WTC11 (cell line): ENCODE results near the gene UBE2G1. TPM values are rescaled to one million over a fixed set of nuclear protein-coding genes. Genes with fewer than 3 reads are reported as not detected.

Source experiments
- AR ChIP-seq: fragments of 250-450 bp; sonication (Bioruptor Pico); IDR thresholded peaks from 2 replicates; pipeline ENCODE4 v1.9.0; 2021; ENCODE audit warnings: mild to moderate bottlenecking
- ATF1 ChIP-seq: sonication (generic); formaldehyde crosslinking; IDR thresholded peaks from 2 replicates; pipeline ENCODE4 v1.8.1; 2023; ENCODE audit warnings: mild to moderate bottlenecking, moderate library complexity, missing genetic modification reagents
- ATF6 ChIP-seq: sonication (generic); formaldehyde crosslinking; IDR thresholded peaks from 2 replicates; pipeline ENCODE4 v1.8.1; 2023; ENCODE audit warnings: mild to moderate bottlenecking, missing genetic modification reagents
- CBFB ChIP-seq: sonication (generic); formaldehyde crosslinking; IDR thresholded peaks from 2 replicates; pipeline ENCODE4 v1.8.1; 2022; ENCODE audit warnings: mild to moderate bottlenecking, low read depth, missing genetic modification reagents
- E2F4 ChIP-seq: sonication (generic); formaldehyde crosslinking; IDR thresholded peaks from 2 replicates; pipeline ENCODE4 v1.8.1; 2022; ENCODE audit warnings: low read depth, mild to moderate bottlenecking, moderate library complexity, missing genetic modification reagents, borderline replicate concordance
- FOXK1 ChIP-seq: sonication (generic); formaldehyde crosslinking; IDR thresholded peaks from 2 replicates; pipeline ENCODE4 v1.8.0; 2022; ENCODE audit warnings: mild to moderate bottlenecking, moderate library complexity, missing genetic modification reagents
- JUN ChIP-seq: sonication (generic); formaldehyde crosslinking; IDR thresholded peaks from 2 replicates; pipeline ENCODE4 v1.8.0; 2023; ENCODE audit warnings: mild to moderate bottlenecking, missing genetic modification reagents
- PRDM15 ChIP-seq: sonication (generic); formaldehyde crosslinking; IDR thresholded peaks from 2 replicates; pipeline ENCODE4 v1.8.0; 2022; ENCODE audit warnings: missing genetic modification reagents
- RELA ChIP-seq: sonication (generic); formaldehyde crosslinking; IDR thresholded peaks from 2 replicates; pipeline ENCODE4 v1.8.1; 2022; ENCODE audit warnings: missing genetic modification reagents, mild to moderate bottlenecking, borderline replicate concordance
- SMAD3 ChIP-seq: sonication (generic); formaldehyde crosslinking; IDR thresholded peaks from 2 replicates; pipeline ENCODE4 v1.8.0; 2022; ENCODE audit warnings: missing genetic modification reagents, mild to moderate bottlenecking, borderline replicate concordance
- SMAD4 ChIP-seq: sonication (generic); formaldehyde crosslinking; IDR thresholded peaks from 2 replicates; pipeline ENCODE4 v1.8.0; 2022; ENCODE audit warnings: mild to moderate bottlenecking, missing genetic modification reagents
- SOX15 ChIP-seq: fragments of 250-450 bp; sonication (Bioruptor Pico); IDR thresholded peaks from 2 replicates; pipeline ENCODE4 v1.9.0; 2021; ENCODE audit warnings: mild to moderate bottlenecking
- TCF7 ChIP-seq: sonication (generic); formaldehyde crosslinking; IDR thresholded peaks from 2 replicates; pipeline ENCODE4 v1.8.0; 2022; ENCODE audit warnings: mild to moderate bottlenecking, low read depth, missing genetic modification reagents, moderate library complexity
- TEAD1 ChIP-seq: sonication (generic); formaldehyde crosslinking; IDR thresholded peaks from 2 replicates; pipeline ENCODE4 v1.8.0; 2022; ENCODE audit warnings: mild to moderate bottlenecking, missing genetic modification reagents
- USF2 ChIP-seq: sonication (generic); formaldehyde crosslinking; IDR thresholded peaks from 2 replicates; pipeline ENCODE4 v1.8.1; 2023; ENCODE audit warnings: mild to moderate bottlenecking, missing genetic modification reagents, moderate library complexity
- ZBTB21 ChIP-seq: sonication (generic); formaldehyde crosslinking; IDR thresholded peaks from 2 replicates; pipeline ENCODE4 v1.8.1; 2023; ENCODE audit warnings: mild to moderate bottlenecking, missing genetic modification reagents, borderline replicate concordance
- ZMAT4 ChIP-seq: fragments of 250-450 bp; sonication (Bioruptor Pico); IDR thresholded peaks from 2 replicates; pipeline ENCODE4 v1.9.0; 2021; ENCODE audit warnings: mild to moderate bottlenecking
- ZNF396 ChIP-seq: fragments of 250-450 bp; sonication (Bioruptor Pico); IDR thresholded peaks from 2 replicates; pipeline ENCODE4 v1.8.0; 2021; ENCODE audit warnings: mild to moderate bottlenecking, moderate library complexity, borderline replicate concordance
- ZNF425 ChIP-seq: fragments of 250-450 bp; sonication (Bioruptor Pico); conservative IDR thresholded peaks from 2 replicates; pipeline ENCODE4 v1.9.0; 2021; ENCODE audit warnings: mild to moderate bottlenecking
- ZNF512 ChIP-seq: sonication (generic); formaldehyde crosslinking; IDR thresholded peaks from 2 replicates; pipeline ENCODE4 v1.8.1; 2022; ENCODE audit warnings: missing genetic modification reagents, borderline replicate concordance
- ZSCAN18 ChIP-seq: fragments of 250-450 bp; sonication (Bioruptor Pico); IDR thresholded peaks from 2 replicates; pipeline ENCODE4 v2.1.2; 2022; ENCODE audit warnings: mild to moderate bottlenecking, moderate library complexity
- total RNA-seq: library from RNA; stranded (reverse); gene quantifications from 3 replicates; pipeline ENCODE4 v1.2.3, GENCODE V29; 2021

Gene UBE2G1
- total RNA-seq, 1 experiment from 2014 or later = 177 TPM

GRCh38 chr17:4365628-4366326 is 698 bp downstream of the UBE2G1 start (continued):
- TF ChIP-seq PRDM15 (peak; percentile 36; the same call in 1 of the 2 replicates), ATF1 (CRISPR knock-in tag) (no peak; the same call in 1 of the 2 replicates), SOX15 (CRISPR knock-in tag) (no peak), ZSCAN18 (CRISPR knock-in tag) (no peak), ATF6 (CRISPR knock-in tag) (no peak), SMAD3 (CRISPR knock-in tag) (no peak), ZMAT4 (CRISPR knock-in tag) (no peak), AR (no peak), FOXK1 (CRISPR knock-in tag) (0 out of 2 replicates have a peak, but pooled peaks have one; percentile 15), ZBTB21 (CRISPR knock-in tag) (no peak), JUN (CRISPR knock-in tag) (no peak), USF2 (CRISPR knock-in tag) (no peak), TEAD1 (no peak; the same call in 1 of the 2 replicates), TCF7 (CRISPR knock-in tag) (0 out of 2 replicates have a peak, but pooled peaks have one; percentile 19), ZNF512 (CRISPR knock-in tag) (0 out of 2 replicates have a peak, but pooled peaks have one; percentile 11), RELA (CRISPR knock-in tag) (no peak), ZNF396 (CRISPR knock-in tag) (no peak), E2F4 (CRISPR knock-in tag) (no peak), CBFB (CRISPR knock-in tag) (0 out of 2 replicates have a peak, but pooled peaks have one; percentile 30), ZNF425 (CRISPR knock-in tag) (no peak), SMAD4 (CRISPR knock-in tag) (no peak)
